Ishikawa (cell line): ENCODE data around the gene KLB.
"Not testable (repeated sequence)": the region's sequence is repeated elsewhere in the genome, so short reads cannot be mapped to it uniquely, and the experiment has no call there.

Experiments
- EGR1 ChIP-seq: IDR thresholded peaks from 2 replicates; pipeline ENCODE4 v1.6.1; 2012
- EP300 ChIP-seq: IDR thresholded peaks from 2 replicates; pipeline ENCODE4 v1.6.1; 2012; ENCODE audit warnings: borderline replicate concordance
- FOXM1 ChIP-seq: IDR thresholded peaks from 2 replicates; pipeline ENCODE4 v1.6.1; 2012; ENCODE audit warnings: low read depth, borderline replicate concordance
- NFIC ChIP-seq: IDR thresholded peaks from 2 replicates; pipeline ENCODE4 v1.6.1; 2012
- RAD21 ChIP-seq: IDR thresholded peaks from 2 replicates; pipeline ENCODE4 v1.6.1; 2012; ENCODE audit warnings: low read depth
- TAF1 ChIP-seq: IDR thresholded peaks from 2 replicates; pipeline ENCODE4 v1.6.1; 2012; ENCODE audit warnings: low read depth, mild to moderate bottlenecking
- TCF12 ChIP-seq: IDR thresholded peaks from 2 replicates; pipeline ENCODE4 v1.6.1; 2012; ENCODE audit warnings: low read depth
- TEAD4 ChIP-seq: IDR thresholded peaks from 2 replicates; pipeline ENCODE4 v1.6.1; 2012
- USF1 ChIP-seq: IDR thresholded peaks from 2 replicates; pipeline ENCODE4 v1.6.1; 2012
- YY1 ChIP-seq: IDR thresholded peaks from 2 replicates; pipeline ENCODE4 v1.6.1; 2012; ENCODE audit warnings: low read depth
- ZBTB7A ChIP-seq: IDR thresholded peaks from 2 replicates; pipeline ENCODE4 v1.6.1; 2012; ENCODE audit warnings: low read depth
- TF ChIP-seq, protein P1 (sequence below): IDR thresholded peaks from 2 replicates; pipeline ENCODE4 v1.6.1; 2012; ENCODE audit warnings: low read depth, mild to moderate bottlenecking
- TF ChIP-seq, protein P2 (sequence below): IDR thresholded peaks from 2 replicates; pipeline ENCODE4 v1.6.1; 2012

DNA sequence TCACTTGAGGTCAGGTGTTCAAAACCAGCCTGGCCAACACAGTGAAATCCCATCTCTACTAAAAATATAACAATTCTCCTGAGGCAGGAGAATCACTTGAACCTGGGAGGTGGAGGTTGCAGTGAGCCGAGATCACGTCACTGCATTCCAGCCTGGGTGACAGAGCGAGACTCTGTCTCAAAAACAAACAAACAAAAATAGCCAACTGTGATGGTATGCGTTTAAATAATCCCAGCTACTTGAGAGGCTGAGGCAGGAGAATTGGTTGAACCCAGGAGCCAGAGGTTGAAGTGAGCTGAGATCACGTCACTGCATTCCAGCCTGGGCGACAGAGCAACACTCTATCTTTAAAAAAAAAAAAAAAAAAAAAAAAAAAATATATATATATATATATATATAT is 5.1 kb upstream of the KLB start:
- TF ChIP-seq, protein P1, sequence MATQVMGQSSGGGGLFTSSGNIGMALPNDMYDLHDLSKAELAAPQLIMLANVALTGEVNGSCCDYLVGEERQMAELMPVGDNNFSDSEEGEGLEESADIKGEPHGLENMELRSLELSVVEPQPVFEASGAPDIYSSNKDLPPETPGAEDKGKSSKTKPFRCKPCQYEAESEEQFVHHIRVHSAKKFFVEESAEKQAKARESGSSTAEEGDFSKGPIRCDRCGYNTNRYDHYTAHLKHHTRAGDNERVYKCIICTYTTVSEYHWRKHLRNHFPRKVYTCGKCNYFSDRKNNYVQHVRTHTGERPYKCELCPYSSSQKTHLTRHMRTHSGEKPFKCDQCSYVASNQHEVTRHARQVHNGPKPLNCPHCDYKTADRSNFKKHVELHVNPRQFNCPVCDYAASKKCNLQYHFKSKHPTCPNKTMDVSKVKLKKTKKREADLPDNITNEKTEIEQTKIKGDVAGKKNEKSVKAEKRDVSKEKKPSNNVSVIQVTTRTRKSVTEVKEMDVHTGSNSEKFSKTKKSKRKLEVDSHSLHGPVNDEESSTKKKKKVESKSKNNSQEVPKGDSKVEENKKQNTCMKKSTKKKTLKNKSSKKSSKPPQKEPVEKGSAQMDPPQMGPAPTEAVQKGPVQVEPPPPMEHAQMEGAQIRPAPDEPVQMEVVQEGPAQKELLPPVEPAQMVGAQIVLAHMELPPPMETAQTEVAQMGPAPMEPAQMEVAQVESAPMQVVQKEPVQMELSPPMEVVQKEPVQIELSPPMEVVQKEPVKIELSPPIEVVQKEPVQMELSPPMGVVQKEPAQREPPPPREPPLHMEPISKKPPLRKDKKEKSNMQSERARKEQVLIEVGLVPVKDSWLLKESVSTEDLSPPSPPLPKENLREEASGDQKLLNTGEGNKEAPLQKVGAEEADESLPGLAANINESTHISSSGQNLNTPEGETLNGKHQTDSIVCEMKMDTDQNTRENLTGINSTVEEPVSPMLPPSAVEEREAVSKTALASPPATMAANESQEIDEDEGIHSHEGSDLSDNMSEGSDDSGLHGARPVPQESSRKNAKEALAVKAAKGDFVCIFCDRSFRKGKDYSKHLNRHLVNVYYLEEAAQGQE, result not testable (repeated sequence)
- not testable (repeated sequence) for TF ChIP-seq TCF12, ZBTB7A, RAD21, USF1, TAF1, YY1, EP300, EGR1, NFIC, FOXM1
- TF ChIP-seq, protein P2, sequence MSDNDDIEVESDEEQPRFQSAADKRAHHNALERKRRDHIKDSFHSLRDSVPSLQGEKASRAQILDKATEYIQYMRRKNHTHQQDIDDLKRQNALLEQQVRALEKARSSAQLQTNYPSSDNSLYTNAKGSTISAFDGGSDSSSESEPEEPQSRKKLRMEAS, result not testable (repeated sequence)
- peak; percentile 40; the same call in 1 of the 2 replicates for TF ChIP-seq TEAD4
